ENCODE results near the gene LAMB4. TPM values are rescaled to one million over a fixed set of nuclear protein-coding genes. Genes with fewer than 3 reads are reported as not detected.

LAMB4 gene
- total and polyA plus RNA-seq, 2 experiments from 2014 or later, result not detected

DNA sequence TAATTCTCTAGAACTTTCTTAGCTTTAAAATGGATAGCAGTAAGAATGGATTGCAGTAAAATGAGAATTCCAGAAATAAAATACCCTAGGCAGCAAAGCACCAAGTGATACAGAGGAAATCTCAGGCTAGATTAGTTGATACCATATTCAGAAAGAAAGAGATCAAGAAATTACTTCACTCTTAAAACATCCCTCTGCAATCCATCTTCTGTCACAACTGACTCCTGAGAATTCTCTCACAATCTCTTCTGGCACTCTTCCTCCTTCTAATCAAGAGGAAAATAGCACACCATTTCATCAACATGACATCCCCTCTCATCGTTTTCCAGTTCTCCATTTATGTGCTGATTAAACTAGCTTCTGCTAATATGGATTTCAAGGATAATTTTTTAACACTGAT, 85.0 kb downstream of the LAMB4 start:
- H3K4me3 ChIP-seq, result no peak overlapping the region
- no peak for ATAC-seq
- H3K36me3 Mint-ChIP-seq (ENCODE audit: low read depth), result no peaks in the 10 kb centered on the region
- TF ChIP-seq EZH2phosphoT487 (IDR thresholded peaks at IDR 0.05; ENCODE audit: unreplicated experiment), result no peak
- H3K27me3 Mint-ChIP-seq (ENCODE audit: insufficient read depth, low read depth, poor library complexity), result no peaks in the 10 kb centered on the region
- no peaks in the 10 kb centered on the region for H3K36me3 ChIP-seq (ENCODE audit: insufficient read depth)
- no peak overlapping the region for H2AFZ ChIP-seq
- H3K4me1 ChIP-seq (ENCODE audit: insufficient read depth), result no peaks in the 10 kb centered on the region
- H3K9me2 ChIP-seq (ENCODE audit: insufficient read depth), result no peaks in the 10 kb centered on the region
- H4K20me1 ChIP-seq (replicated peaks; ENCODE audit: insufficient read depth), result no peaks in the 10 kb centered on the region
- no peak overlapping the region for H3K4me2 ChIP-seq
- no peaks in the 10 kb centered on the region for H3K9me3 Mint-ChIP-seq
- no peaks in the 10 kb centered on the region for H3K4me1 Mint-ChIP-seq
- no peaks in the 10 kb centered on the region for H3K27me3 ChIP-seq (ENCODE audit: insufficient read depth)
- no peak overlapping the region for H3K27ac Mint-ChIP-seq
- no peak for DNase-seq (ENCODE audit: low spot score)
- H3K4me3 Mint-ChIP-seq, result no peak overlapping the region
- no peak overlapping the region for H3K27ac ChIP-seq (ENCODE audit: low read depth)
- no peaks in the 10 kb centered on the region for H3K79me2 ChIP-seq (replicated peaks; ENCODE audit: insufficient read depth)
- no peaks in the 10 kb centered on the region for H3F3A ChIP-seq (replicated peaks; ENCODE audit: low read depth)

DNA sequence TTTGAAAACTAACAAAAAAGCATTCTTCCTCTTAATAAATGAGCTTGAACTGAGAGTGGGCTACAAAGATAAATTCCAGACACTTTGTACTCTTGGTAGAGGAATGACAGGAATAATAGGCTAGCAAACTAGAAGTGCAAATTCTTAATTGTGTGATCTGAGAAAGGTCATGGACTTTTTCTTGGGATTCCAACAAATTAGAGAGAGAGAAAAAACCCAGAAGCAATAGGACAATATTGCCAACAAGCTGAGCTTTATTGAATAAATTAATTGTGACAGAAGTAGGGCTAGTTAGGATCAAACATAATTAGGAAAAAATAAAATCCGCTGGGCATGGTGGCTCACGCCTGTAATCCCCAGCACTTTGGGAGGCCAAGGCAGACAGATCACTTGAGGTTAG, 85.8 kb downstream of the LAMB4 start:
- no peaks in the 10 kb centered on the region for H4K20me1 ChIP-seq (replicated peaks; ENCODE audit: insufficient read depth)
- H3K9me2 ChIP-seq (ENCODE audit: insufficient read depth), result no peaks in the 10 kb centered on the region
- H3K4me2 ChIP-seq, result no peak overlapping the region
- Mint-ChIP-seq H3K36me3 (ENCODE audit: low read depth) (no peaks in the 10 kb centered on the region), H3K27ac (no peak overlapping the region), H3K4me3 (no peak overlapping the region), H3K9me3 (no peaks in the 10 kb centered on the region), H3K27me3 (ENCODE audit: insufficient read depth, low read depth, poor library complexity) (no peaks in the 10 kb centered on the region), H3K4me1 (no peaks in the 10 kb centered on the region)
- H3K27me3 ChIP-seq (ENCODE audit: insufficient read depth), result no peaks in the 10 kb centered on the region
- H3K4me1 ChIP-seq (ENCODE audit: insufficient read depth), result no peaks in the 10 kb centered on the region
- TF ChIP-seq JUNB (IDR thresholded peaks at IDR 0.05; ENCODE audit: unreplicated experiment) (no peak), NANOG (IDR thresholded peaks at IDR 0.05; ENCODE audit: borderline replicate concordance) (no peak), POLR2AphosphoS5 (IDR thresholded peaks at IDR 0.05; ENCODE audit: low read depth) (no peak), EZH2 (IDR thresholded peaks at IDR 0.05; ENCODE audit: low read depth, unreplicated experiment) (no peak), ZNF331 (CRISPR knock-in tag; IDR thresholded peaks at IDR 0.05; ENCODE audit: low read depth) (no peak), EZH2phosphoT487 (IDR thresholded peaks at IDR 0.05; ENCODE audit: unreplicated experiment) (no peak), ZNF114 (CRISPR knock-in tag; IDR thresholded peaks at IDR 0.05) (no peak), STAT1 (IDR thresholded peaks at IDR 0.05; ENCODE audit: unreplicated experiment) (no peak)
- TF ChIP-seq, protein P1, sequence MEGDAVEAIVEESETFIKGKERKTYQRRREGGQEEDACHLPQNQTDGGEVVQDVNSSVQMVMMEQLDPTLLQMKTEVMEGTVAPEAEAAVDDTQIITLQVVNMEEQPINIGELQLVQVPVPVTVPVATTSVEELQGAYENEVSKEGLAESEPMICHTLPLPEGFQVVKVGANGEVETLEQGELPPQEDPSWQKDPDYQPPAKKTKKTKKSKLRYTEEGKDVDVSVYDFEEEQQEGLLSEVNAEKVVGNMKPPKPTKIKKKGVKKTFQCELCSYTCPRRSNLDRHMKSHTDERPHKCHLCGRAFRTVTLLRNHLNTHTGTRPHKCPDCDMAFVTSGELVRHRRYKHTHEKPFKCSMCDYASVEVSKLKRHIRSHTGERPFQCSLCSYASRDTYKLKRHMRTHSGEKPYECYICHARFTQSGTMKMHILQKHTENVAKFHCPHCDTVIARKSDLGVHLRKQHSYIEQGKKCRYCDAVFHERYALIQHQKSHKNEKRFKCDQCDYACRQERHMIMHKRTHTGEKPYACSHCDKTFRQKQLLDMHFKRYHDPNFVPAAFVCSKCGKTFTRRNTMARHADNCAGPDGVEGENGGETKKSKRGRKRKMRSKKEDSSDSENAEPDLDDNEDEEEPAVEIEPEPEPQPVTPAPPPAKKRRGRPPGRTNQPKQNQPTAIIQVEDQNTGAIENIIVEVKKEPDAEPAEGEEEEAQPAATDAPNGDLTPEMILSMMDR (conservative IDR thresholded peaks at IDR 0.05; ENCODE audit: low read depth in 2 of 2), result no peak
- TF ChIP-seq, protein P2, sequence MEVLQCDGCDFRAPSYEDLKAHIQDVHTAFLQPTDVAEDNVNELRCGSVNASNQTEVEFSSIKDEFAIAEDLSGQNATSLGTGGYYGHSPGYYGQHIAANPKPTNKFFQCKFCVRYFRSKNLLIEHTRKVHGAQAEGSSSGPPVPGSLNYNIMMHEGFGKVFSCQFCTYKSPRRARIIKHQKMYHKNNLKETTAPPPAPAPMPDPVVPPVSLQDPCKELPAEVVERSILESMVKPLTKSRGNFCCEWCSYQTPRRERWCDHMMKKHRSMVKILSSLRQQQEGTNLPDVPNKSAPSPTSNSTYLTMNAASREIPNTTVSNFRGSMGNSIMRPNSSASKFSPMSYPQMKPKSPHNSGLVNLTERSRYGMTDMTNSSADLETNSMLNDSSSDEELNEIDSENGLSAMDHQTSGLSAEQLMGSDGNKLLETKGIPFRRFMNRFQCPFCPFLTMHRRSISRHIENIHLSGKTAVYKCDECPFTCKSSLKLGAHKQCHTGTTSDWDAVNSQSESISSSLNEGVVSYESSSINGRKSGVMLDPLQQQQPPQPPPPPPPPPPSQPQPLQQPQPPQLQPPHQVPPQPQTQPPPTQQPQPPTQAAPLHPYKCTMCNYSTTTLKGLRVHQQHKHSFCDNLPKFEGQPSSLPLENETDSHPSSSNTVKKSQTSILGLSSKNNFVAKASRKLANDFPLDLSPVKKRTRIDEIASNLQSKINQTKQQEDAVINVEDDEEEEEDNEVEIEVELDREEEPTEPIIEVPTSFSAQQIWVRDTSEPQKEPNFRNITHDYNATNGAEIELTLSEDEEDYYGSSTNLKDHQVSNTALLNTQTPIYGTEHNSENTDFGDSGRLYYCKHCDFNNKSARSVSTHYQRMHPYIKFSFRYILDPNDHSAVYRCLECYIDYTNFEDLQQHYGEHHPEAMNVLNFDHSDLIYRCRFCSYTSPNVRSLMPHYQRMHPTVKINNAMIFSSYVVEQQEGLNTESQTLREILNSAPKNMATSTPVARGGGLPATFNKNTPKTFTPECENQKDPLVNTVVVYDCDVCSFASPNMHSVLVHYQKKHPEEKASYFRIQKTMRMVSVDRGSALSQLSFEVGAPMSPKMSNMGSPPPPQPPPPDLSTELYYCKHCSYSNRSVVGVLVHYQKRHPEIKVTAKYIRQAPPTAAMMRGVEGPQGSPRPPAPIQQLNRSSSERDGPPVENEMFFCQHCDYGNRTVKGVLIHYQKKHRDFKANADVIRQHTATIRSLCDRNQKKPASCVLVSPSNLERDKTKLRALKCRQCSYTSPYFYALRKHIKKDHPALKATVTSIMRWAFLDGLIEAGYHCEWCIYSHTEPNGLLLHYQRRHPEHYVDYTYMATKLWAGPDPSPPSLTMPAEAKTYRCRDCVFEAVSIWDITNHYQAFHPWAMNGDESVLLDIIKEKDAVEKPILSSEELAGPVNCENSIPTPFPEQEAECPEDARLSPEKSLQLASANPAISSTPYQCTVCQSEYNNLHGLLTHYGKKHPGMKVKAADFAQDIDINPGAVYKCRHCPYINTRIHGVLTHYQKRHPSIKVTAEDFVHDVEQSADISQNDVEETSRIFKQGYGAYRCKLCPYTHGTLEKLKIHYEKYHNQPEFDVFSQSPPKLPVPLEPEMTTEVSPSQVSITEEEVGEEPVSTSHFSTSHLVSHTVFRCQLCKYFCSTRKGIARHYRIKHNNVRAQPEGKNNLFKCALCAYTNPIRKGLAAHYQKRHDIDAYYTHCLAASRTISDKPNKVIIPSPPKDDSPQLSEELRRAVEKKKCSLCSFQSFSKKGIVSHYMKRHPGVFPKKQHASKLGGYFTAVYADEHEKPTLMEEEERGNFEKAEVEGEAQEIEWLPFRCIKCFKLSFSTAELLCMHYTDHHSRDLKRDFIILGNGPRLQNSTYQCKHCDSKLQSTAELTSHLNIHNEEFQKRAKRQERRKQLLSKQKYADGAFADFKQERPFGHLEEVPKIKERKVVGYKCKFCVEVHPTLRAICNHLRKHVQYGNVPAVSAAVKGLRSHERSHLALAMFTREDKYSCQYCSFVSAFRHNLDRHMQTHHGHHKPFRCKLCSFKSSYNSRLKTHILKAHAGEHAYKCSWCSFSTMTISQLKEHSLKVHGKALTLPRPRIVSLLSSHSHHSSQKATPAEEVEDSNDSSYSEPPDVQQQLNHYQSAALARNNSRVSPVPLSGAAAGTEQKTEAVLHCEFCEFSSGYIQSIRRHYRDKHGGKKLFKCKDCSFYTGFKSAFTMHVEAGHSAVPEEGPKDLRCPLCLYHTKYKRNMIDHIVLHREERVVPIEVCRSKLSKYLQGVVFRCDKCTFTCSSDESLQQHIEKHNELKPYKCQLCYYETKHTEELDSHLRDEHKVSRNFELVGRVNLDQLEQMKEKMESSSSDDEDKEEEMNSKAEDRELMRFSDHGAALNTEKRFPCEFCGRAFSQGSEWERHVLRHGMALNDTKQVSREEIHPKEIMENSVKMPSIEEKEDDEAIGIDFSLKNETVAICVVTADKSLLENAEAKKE (CRISPR knock-in tag; IDR thresholded peaks at IDR 0.05), result no peak
- TF ChIP-seq, protein P3, sequence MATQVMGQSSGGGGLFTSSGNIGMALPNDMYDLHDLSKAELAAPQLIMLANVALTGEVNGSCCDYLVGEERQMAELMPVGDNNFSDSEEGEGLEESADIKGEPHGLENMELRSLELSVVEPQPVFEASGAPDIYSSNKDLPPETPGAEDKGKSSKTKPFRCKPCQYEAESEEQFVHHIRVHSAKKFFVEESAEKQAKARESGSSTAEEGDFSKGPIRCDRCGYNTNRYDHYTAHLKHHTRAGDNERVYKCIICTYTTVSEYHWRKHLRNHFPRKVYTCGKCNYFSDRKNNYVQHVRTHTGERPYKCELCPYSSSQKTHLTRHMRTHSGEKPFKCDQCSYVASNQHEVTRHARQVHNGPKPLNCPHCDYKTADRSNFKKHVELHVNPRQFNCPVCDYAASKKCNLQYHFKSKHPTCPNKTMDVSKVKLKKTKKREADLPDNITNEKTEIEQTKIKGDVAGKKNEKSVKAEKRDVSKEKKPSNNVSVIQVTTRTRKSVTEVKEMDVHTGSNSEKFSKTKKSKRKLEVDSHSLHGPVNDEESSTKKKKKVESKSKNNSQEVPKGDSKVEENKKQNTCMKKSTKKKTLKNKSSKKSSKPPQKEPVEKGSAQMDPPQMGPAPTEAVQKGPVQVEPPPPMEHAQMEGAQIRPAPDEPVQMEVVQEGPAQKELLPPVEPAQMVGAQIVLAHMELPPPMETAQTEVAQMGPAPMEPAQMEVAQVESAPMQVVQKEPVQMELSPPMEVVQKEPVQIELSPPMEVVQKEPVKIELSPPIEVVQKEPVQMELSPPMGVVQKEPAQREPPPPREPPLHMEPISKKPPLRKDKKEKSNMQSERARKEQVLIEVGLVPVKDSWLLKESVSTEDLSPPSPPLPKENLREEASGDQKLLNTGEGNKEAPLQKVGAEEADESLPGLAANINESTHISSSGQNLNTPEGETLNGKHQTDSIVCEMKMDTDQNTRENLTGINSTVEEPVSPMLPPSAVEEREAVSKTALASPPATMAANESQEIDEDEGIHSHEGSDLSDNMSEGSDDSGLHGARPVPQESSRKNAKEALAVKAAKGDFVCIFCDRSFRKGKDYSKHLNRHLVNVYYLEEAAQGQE (IDR thresholded peaks at IDR 0.05; ENCODE audit: unreplicated experiment), result no peak
- H2AFZ ChIP-seq, result no peak overlapping the region
- no peaks in the 10 kb centered on the region for H3K79me2 ChIP-seq (replicated peaks; ENCODE audit: insufficient read depth)
- H3K27ac ChIP-seq (ENCODE audit: low read depth), result no peak overlapping the region
- ATAC-seq, result no peak
- H3F3A ChIP-seq (replicated peaks; ENCODE audit: low read depth), result no peaks in the 10 kb centered on the region
- H3K36me3 ChIP-seq (ENCODE audit: insufficient read depth), result no peaks in the 10 kb centered on the region
- H3K4me3 ChIP-seq, result no peak overlapping the region
- no peak for DNase-seq (ENCODE audit: low spot score)

Measured in GM23338 (cell line).